Measurements from ENCODE around the gene KXD1.
"Not testable (repeated sequence)": the region's sequence is repeated elsewhere in the genome, so short reads cannot be mapped to it uniquely, and the experiment has no call there.

KXD1 gene

DNA sequence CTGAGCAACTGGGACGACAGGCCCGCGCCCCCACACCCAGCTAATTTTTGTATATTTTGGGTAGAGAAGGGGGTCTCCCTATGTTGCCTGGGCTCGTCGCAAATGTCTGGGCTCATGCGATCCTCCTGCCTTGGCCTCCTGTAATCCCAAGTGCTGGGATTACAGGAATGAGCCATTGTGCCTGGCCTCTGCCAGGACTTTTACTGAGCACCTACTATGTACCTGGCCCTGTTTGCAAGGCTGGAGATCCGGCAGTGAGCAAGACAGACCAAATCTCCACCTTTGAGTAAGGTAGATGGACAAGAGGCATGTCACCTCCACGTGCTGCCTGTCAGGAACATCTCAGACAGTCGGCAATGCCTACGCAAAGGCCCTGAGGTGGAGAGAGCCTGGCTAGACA, 21.2 kb upstream of the KXD1 start:
- DNase-seq (ENCODE audit: low read depth): no peak

- no peak for DNase-seq (ENCODE audit: low read depth)
Observed at GRCh38 chr19:18537431-18537830, 20.2 kb upstream of the KXD1 start.

DNA sequence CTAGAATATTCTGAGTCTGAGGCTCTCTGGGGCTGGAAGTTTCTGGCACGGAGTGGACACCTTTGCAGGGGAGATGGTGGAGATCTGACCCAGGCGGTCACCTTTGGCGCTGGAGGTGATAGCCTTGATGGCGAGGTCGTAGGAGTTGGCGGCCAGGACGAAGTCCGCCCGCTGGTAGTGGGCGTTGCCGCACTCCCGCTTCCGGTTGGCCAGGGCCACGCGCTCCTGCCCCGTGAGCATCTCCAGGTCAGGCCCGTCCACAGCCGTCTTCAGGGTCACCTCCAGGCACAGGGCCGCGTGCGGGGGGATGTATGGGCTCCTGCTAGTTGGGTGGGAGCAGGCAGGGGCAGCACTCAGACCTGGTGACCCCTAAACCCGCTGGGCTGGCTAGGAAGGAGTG, 19.6 kb upstream of the KXD1 start:
- DNase-seq (ENCODE audit: low read depth): no peak

- no peak for DNase-seq (ENCODE audit: low read depth)
Observed at GRCh38 chr19:18539372-18539771, 18.3 kb upstream of the KXD1 start.

DNA sequence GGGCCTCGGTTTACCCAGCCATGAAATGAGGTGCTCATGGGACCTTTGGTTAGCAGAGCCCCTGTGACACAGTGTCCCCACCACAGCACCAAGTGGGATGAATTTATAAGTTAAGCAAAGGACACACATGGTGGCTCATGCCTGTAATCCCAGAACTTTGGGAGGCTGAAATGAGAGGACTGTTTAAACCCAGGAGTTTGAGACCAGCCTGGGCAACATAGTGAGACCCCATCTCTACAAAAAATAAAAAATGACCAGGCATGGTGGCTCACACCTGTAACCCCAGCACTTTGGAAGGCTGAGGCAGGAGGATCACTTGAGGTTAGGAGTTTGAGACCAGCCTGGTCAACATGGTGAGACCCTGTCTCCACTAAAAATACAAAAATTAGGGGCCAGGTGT, 17.5 kb upstream of the KXD1 start:
- not testable (repeated sequence) for DNase-seq (ENCODE audit: low read depth)

GRCh38 chr19:18541258-18541991, 16.2 kb upstream of the KXD1 start:
- DNase-seq (ENCODE audit: low read depth): no peak

- DNase-seq (ENCODE audit: low read depth): no peak
Observed at GRCh38 chr19:18541992-18542940, 15.4 kb upstream of the KXD1 start.

- peak; percentile 29 for DNase-seq (ENCODE audit: low read depth)
Observed at GRCh38 chr19:18542941-18543813, 14.5 kb upstream of the KXD1 start, which contains the start of gene FKBP8. TSS of gene FKBP8 (minus strand) at chr19:18543573. CDS start at chr19:18541970, 1,603 bp downstream.

DNA sequence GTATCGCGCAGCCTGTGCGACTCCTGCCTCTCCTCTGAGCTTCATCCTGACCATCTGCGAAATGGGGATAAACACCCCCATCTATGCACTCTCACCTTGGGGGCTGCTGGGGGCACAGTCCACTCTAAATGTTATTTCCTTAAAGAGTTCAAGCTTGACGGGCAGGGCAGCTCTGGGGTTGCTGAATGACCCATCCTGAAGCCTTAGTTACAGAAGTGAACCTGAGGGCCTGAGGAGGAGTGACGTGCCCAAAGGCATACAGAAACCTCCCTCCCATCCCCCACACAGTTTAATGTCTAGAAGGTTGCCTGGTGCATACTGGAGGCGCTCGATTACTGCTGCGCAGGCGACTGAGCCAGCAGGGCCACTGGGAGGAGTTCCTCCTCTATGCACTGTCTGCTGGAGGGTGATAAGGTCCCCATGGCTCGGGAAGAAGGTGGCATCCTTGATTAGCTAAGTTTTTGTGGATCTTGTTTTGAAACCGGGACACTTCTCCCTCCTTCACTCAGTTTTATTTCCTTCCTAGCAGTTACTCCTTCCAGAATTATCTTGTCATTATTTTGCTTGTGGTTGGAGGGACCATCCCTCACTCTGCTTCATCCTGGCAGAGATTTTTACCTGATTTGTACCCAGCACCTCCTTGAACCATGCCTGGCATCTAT, 13.7 kb upstream of the KXD1 start:
- no peak for DNase-seq (ENCODE audit: low read depth)

- no peak for DNase-seq (ENCODE audit: low read depth)
Observed at GRCh38 chr19:18551631-18552030, 6.0 kb upstream of the KXD1 start.

- DNase-seq (ENCODE audit: low read depth): no peak
Observed at GRCh38 chr19:18558202-18558555, 509 bp downstream of the KXD1 start.

DNA sequence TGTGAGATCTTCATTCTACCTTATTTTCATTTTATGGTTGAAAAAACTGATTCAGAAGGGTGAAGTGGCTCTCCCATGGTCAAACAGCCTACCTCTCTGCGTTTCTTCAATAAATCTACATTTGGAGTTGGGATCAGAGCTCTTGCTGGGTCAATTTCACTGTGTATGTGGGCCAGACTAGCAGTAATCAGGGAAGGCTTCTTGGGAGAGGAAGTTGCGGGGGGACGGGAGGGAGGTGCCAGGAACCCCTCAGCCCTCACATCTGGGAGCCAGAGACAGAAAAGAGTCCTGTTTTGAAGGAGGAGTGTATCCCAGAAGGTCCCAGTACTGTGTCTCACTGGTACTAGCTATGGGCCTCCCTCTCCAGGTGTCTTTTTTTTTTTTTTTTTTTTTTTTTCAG, 934 bp downstream of the KXD1 start:
- no peak for DNase-seq (ENCODE audit: low read depth)

DNA sequence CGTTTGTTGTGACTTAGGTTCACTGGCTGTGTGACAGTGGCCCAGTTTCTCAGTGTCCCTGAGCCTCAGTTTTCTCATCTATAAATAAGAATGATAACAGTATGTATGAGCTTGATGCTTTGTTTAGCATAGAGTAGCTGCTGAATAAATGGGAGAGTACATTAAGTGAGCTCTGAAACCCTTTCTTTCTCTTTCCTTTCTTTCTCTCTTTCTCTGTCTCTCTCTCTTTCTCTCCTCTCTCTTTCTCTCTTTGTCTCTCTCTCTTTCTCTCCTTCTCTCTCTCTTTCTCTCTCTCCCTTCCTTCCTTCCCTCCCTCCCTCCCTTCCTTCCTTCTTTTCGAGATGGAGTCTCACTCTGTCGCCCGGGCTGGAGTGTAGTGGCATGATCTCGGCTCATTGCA, 2.0 kb downstream of the KXD1 start:
- DNase-seq (ENCODE audit: low read depth): no peak

DNA sequence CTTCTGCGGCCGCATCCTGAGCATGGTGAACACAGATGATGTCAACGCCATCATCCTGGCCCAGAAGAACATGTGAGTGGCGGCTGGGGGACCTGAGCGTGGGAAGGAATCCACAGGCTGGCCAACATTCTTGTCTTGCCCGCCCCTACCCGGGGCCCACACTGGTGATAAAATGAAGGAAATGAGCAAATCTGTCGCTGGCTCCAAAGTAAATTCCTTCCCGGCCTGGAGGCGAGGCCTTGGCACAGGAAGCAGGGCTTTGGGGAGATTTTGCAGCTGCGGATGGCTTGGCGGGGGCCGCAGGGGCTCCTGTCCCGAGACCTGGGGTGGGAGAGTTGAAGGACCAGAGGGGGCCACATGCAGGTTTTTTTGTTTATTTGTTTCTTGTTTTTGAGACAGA, 4.4 kb downstream of the KXD1 start:
- no peak for DNase-seq (ENCODE audit: low read depth)

GRCh38 chr19:18566953-18567352, 9.3 kb downstream of the KXD1 start:
- no peak for DNase-seq (ENCODE audit: low read depth)

DNA sequence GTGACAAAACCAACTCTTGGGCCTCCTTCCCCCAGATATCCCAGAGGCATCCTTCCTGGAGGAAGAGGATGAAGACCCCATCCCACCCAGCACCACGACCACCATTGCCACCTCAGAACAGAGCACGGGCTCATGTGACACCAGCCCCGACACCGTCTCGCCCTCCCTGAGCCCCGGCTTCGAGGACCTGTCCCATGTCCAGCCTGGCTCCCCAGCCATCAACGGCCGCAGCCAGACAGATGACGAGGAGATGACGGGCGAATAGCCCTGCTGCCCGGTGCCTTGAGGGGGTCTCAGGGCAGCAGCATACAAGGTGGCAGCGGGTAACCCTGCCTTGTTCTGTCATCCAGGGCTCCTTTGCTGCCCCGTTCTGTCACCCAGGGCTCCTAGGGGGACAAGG, 10.7 kb downstream of the KXD1 start:
- no peak for DNase-seq (ENCODE audit: low read depth)

GRCh38 chr19:18571564-18572344, 14.1 kb downstream of the KXD1 start, which contains the start of gene UBA52:
TSS of gene UBA52 (plus strand) at chr19:18571857. CDS start at chr19:18573301, 1,444 bp downstream.
- DNase-seq (ENCODE audit: low read depth): peak; percentile 79

DNA sequence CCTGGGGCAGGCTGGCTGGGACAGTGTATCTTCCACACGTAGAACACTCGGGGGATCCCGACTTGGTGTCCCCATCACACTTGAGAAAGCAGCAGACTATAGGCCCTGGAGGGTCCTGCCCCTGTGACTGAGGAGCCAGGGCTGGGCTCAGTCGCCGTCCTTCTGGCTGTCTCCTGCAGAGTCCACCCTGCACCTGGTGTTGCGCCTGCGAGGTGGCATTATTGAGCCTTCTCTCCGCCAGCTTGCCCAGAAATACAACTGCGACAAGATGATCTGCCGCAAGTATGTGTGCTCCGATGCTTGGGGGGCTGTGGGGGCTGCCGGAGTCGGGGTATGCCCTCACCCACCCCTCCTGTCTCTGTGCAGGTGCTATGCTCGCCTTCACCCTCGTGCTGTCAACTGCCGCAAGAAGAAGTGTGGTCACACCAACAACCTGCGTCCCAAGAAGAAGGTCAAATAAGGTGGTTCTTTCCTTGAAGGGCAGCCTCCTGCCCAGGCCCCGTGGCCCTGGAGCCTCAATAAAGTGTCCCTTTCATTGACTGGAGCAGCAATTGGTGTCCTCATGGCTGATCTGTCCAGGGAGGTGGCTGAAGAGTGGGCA, 17.1 kb downstream of the KXD1 start:
- no peak for DNase-seq (ENCODE audit: low read depth)

DNA sequence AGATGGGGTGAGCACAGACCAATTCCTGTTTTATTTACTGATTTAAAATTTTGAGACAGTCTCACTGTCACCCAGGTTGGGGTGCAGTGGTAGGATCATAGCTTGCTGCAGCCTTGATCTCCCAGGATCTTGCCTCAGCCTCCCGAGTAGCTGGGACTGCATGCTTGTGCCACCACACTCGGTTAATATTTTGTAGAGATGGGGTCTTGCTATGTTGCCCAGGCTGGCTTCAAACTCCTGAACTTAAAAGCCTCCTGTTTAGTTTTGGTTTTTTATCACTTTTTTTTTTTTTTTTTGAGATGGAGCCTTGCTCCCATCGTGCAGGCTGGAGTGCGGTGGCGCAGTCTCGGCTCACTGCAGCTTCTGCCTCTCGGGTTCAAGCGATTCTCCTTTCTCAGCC, 18.7 kb downstream of the KXD1 start:
- DNase-seq (ENCODE audit: low read depth): no peak

DNA sequence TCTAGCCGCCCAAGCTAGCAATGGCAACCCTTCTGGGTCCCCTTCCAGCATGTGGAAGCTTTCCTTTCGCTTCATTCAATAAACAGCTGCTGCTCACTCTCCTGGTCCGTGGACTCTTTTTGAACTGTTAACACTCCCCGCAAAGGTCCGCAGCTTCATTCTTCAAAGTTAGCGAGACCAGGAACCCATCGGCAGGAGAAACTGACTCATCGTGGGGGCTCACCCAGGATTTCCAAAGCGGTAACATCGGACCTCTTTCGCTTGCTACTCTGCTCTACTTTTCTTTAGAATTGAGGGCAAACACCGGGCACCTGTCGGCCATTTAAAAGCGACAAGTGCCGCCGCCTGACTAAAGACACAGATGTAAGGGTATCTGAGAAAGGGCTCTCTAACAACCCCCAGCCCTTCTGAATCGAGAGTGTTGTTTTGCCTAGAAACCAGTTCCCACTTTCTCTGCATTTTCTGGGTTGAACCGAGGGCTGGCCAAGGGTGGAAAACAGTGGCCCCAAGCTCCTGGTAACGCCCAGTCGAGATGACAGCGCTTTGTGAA, 19.8 kb downstream of the KXD1 start:
- no peak for DNase-seq (ENCODE audit: low read depth)
